Posterior cingulate gyrus (tissue), 11 donors: ENCODE results near the gene PARD3.
A peak's percentile ranks its signal among the peaks of the same experiment; 100 is the strongest.
"Not testable (repeated sequence)": the region's sequence is repeated elsewhere in the genome, so short reads cannot be mapped to it uniquely, and the experiment has no call there.

Source experiments
- DNase-seq, 10 donors: peaks; one replicate each; pipeline versions ENCODE4 v3.0.0 to v3.0.0-alpha.2; 2020 to 2021; ENCODE audit warnings: mixed read lengths in 3 of 10
- intact Hi-C: fragments of 100-400 bp; cut with DNase I; formaldehyde crosslinking; loops from one replicate; pipeline ENCODE4 v1.15.1; 2023

Gene PARD3

GRCh38 chr10:34423673-34424625 is 391.1 kb downstream of the PARD3 start:
- intact Hi-C loops = no loop called here
- DNase-seq = no peak

- intact Hi-C loops = no loop called here
- DNase-seq = peak in 1 of 10 donors; percentile 41
Measured at GRCh38 chr10:34420795-34421194, 394.3 kb downstream of the PARD3 start.

GRCh38 chr10:34420273-34420672 is 394.8 kb downstream of the PARD3 start:
- no peak for DNase-seq
- intact Hi-C loops = no loop called here

GRCh38 chr10:34415039-34415438 is 400.1 kb downstream of the PARD3 start:
- intact Hi-C loops = no loop called here
- DNase-seq = no peak

GRCh38 chr10:34413756-34414587 is 401.1 kb downstream of the PARD3 start:
- DNase-seq = no peak
- intact Hi-C loops = no loop called here

GRCh38 chr10:34413214-34413613 is 401.9 kb downstream of the PARD3 start:
- intact Hi-C loops = no loop called here
- DNase-seq = no peak

- no peak for DNase-seq
- intact Hi-C loops = no loop called here
Measured at GRCh38 chr10:34408956-34409355, 406.1 kb downstream of the PARD3 start.

- intact Hi-C loops = no loop called here
- DNase-seq = no peak
Measured at GRCh38 chr10:34408381-34408780, 406.7 kb downstream of the PARD3 start.

GRCh38 chr10:34407324-34407805 is 407.7 kb downstream of the PARD3 start:
- intact Hi-C loops = no loop called here
- no peak for DNase-seq

- intact Hi-C loops = no loop called here
- no peak for DNase-seq
Measured at GRCh38 chr10:34406463-34407323, 408.4 kb downstream of the PARD3 start.

GRCh38 chr10:34405611-34406462 is 409.3 kb downstream of the PARD3 start:
- DNase-seq = no peak
- intact Hi-C loops = no loop called here

- no peak for DNase-seq
- intact Hi-C loops = no loop called here
Measured at GRCh38 chr10:34403512-34403911, 411.6 kb downstream of the PARD3 start.

- intact Hi-C loops = no loop called here
- no peak for DNase-seq
Measured at GRCh38 chr10:34400075-34400474, 415.0 kb downstream of the PARD3 start.

GRCh38 chr10:34399013-34399412 is 416.1 kb downstream of the PARD3 start:
- intact Hi-C loops = no loop called here
- DNase-seq = no peak

GRCh38 chr10:34397324-34397723 is 417.8 kb downstream of the PARD3 start:
- intact Hi-C loops = no loop called here

GRCh38 chr10:34396663-34397062 is 418.4 kb downstream of the PARD3 start:
- intact Hi-C loops = no loop called here
- DNase-seq = no peak

More at GRCh38 chr10:34397324-34397723, 417.8 kb downstream of the PARD3 start:
- DNase-seq = no peak

- intact Hi-C loops = no loop called here
- DNase-seq = no peak
Measured at GRCh38 chr10:34392641-34393170, 422.4 kb downstream of the PARD3 start.

GRCh38 chr10:34391168-34391567 is 423.9 kb downstream of the PARD3 start:
- DNase-seq = peak in 1 of 10 donors; percentile 64
- intact Hi-C loops = not testable (repeated sequence)

- DNase-seq = no peak
- intact Hi-C loops = no loop called here
Measured at GRCh38 chr10:34389801-34390200, 425.3 kb downstream of the PARD3 start.
